CD14-positive monocyte (primary cell): ENCODE data around the gene NKX6-2. TPM values are rescaled to one million over a fixed set of nuclear protein-coding genes. Genes with fewer than 3 reads are reported as not detected.

Source experiments
- DNase-seq, 3 donors: peaks; one replicate each; pipeline ENCODE4 v3.0.0-alpha.2; 2011 to 2022
- H2AFZ ChIP-seq: 2 replicates; pipeline ENCODE4 v1.6.0; 2012; ENCODE audit warnings: mild to moderate bottlenecking, low read depth, low read length, inconsistent platforms; ENCODE audit not compliant: insufficient read depth, poor library complexity, severe bottlenecking
- H3K27ac ChIP-seq, 2 donors: 1 replicate in 1 of 2; 2 replicates in 1 of 2; pipeline ENCODE4 v1.5.1; 2012 to 2013; ENCODE audit warnings: low read length in 2 of 2, control low read depth in 1 of 2, inconsistent platforms in 1 of 2, low read depth in 1 of 2, mild to moderate bottlenecking in 1 of 2
- H3K27me3 ChIP-seq, 2 donors: one replicate each; pipeline versions ENCODE4 v1.6.0 to v1.6.1; 2011 to 2013; ENCODE audit warnings: low read length in 2 of 2; ENCODE audit not compliant: control insufficient read depth in 2 of 2, insufficient read depth in 2 of 2
- H3K36me3 ChIP-seq, 2 donors: replicated peaks in 1 of 2; 1 replicate in 1 of 2; 2 replicates in 1 of 2; pipeline versions ENCODE4 v1.5.1 to v1.6.1; 2012 to 2013; ENCODE audit warnings: low read length in 2 of 2, control low read depth in 1 of 2, inconsistent platforms in 1 of 2, mild to moderate bottlenecking in 1 of 2; ENCODE audit not compliant: insufficient read depth in 2 of 2, control insufficient read depth in 1 of 2
- H3K4me1 ChIP-seq, 2 donors: 1 replicate in 1 of 2; 2 replicates in 1 of 2; pipeline versions ENCODE4 v1.5.1 to v1.6.1; 2012 to 2013; ENCODE audit warnings: low read length in 2 of 2, control low read depth in 1 of 2, inconsistent platforms in 1 of 2, mild to moderate bottlenecking in 1 of 2, moderate library complexity in 1 of 2; ENCODE audit not compliant: insufficient read depth in 2 of 2, control insufficient read depth in 1 of 2
- H3K4me2 ChIP-seq: replicated peaks from 2 replicates; pipeline ENCODE3; 2012; ENCODE audit warnings: low read length, moderate library complexity, mild to moderate bottlenecking; ENCODE audit not compliant: poor library complexity, severe bottlenecking; ENCODE audit errors: extremely low read depth
- H3K4me3 ChIP-seq, 3 experiments: fragments of 200-600 bp in 1 of 3; sonication (generic) in 1 of 3; replicated peaks in 1 of 3; 1 replicate in 2 of 3; 2 replicates in 1 of 3; pipeline ENCODE4 v1.5.1; 2011 to 2013; ENCODE audit warnings: low read length in 3 of 3, mild to moderate bottlenecking in 3 of 3, control low read depth in 2 of 3, low read depth in 2 of 3, inconsistent platforms in 1 of 3, moderate library complexity in 1 of 3
- H3K79me2 ChIP-seq: 2 replicates; pipeline ENCODE4 v1.6.0; 2012; ENCODE audit warnings: mild to moderate bottlenecking, control low read depth, inconsistent platforms, low read length, moderate library complexity; ENCODE audit not compliant: insufficient read depth
- H3K9ac ChIP-seq: 2 replicates; pipeline ENCODE4 v1.6.0; 2017; ENCODE audit warnings: low read length, mild to moderate bottlenecking; ENCODE audit not compliant: insufficient read depth, poor library complexity, severe bottlenecking
- H3K9me3 ChIP-seq, 2 donors: replicated peaks in 1 of 2; 1 replicate in 1 of 2; 2 replicates in 1 of 2; pipeline versions ENCODE4 v1.5.1 to v1.6.1; 2012 to 2013; ENCODE audit warnings: low read length in 2 of 2, control low read depth in 1 of 2; ENCODE audit not compliant: control insufficient read depth in 1 of 2, insufficient read depth in 1 of 2
- H4K20me1 ChIP-seq: 2 replicates; pipeline ENCODE4 v1.6.0; 2012; ENCODE audit warnings: mild to moderate bottlenecking, low read length, control low read depth, moderate library complexity; ENCODE audit not compliant: insufficient read depth
- H3K27ac Mint-ChIP-seq, 7 donors: one replicate each; pipeline ENCODE4 v1.8.0; 2020; ENCODE audit warnings: mild to moderate bottlenecking in 7 of 7, mixed read lengths in 7 of 7, moderate library complexity in 6 of 7, inconsistent platforms in 2 of 7
- H3K27me3 Mint-ChIP-seq, 3 donors: one replicate each; pipeline ENCODE4 v1.8.0; 2021 to 2022; ENCODE audit warnings: low read depth in 3 of 3, mild to moderate bottlenecking in 3 of 3, mixed read lengths in 3 of 3, moderate library complexity in 3 of 3, inconsistent platforms in 1 of 3
- H3K36me3 Mint-ChIP-seq, 2 donors: one replicate each; pipeline ENCODE4 v1.8.0; 2020; ENCODE audit warnings: mixed read lengths in 2 of 2, inconsistent platforms in 1 of 2, mild to moderate bottlenecking in 1 of 2
- H3K4me1 Mint-ChIP-seq: one replicate; pipeline ENCODE4 v1.8.0; 2020; ENCODE audit warnings: mild to moderate bottlenecking, mixed read lengths
- H3K4me3 Mint-ChIP-seq, 2 donors: one replicate each; pipeline ENCODE4 v1.8.0; 2020; ENCODE audit warnings: mild to moderate bottlenecking in 2 of 2, mixed read lengths in 2 of 2, moderate library complexity in 1 of 2
- H3K9me3 Mint-ChIP-seq, 7 donors: one replicate each; pipeline ENCODE4 v1.8.0; 2020 to 2022; ENCODE audit warnings: mixed read lengths in 7 of 7, mild to moderate bottlenecking in 6 of 7, moderate library complexity in 6 of 7, inconsistent platforms in 2 of 7
- CTCF ChIP-seq: fragments of 200-600 bp; IDR thresholded peaks from one replicate; pipeline ENCODE4 v1.8.0; 2022; ENCODE audit warnings: antibody characterized with exemption, mild to moderate bottlenecking
- WGBS: methylation state at CpG from one replicate; pipeline ENCODE4 v1.1.5; 2013; ENCODE audit warnings: missing lambda C conversion rate; ENCODE audit not compliant: insufficient coverage; 5-methylcytosine and 5-hydroxymethylcytosine counted together
- intact Hi-C, 2 donors: fragments of 100-400 bp; cut with micrococcal nuclease; formaldehyde crosslinking; loops; one replicate each; pipeline versions ENCODE4 v1.15.0 to v1.15.1; 2023
- polyA plus RNA-seq, 3 donors: library from polyadenylated mRNA; depleted of rRNA in 1 of 3; unstranded in 2 of 3; stranded (reverse) in 1 of 3; fragments of 300-500 nt in 2 of 3; fragments of >200 nt in 1 of 3; fragmentation: Illumina TruSeq in 2 of 3; gene quantifications; 1 replicate in 2 of 3; 2 replicates in 1 of 3; pipeline ENCODE4 v1.2.3, GENCODE V29; 2012 to 2021

The NKX6-2 gene
- polyA plus RNA-seq, 3 donors, result not detected

GRCh38 chr10:132834311-132834761 lies 48.4 kb upstream of the NKX6-2 start:
- intact Hi-C loops, result no loop called here
- Histone ChIP-seq H3K79me2 (no peaks in the 10 kb centered on the region), H3K27me3 (no peaks in the 10 kb centered on the region), H3K4me3 (no peak overlapping the region), H3K4me1 (no peaks in the 10 kb centered on the region), H3K9ac (no peak overlapping the region), H3K4me2 (no peak overlapping the region), H2AFZ (no peak overlapping the region), H4K20me1 (no peaks in the 10 kb centered on the region), H3K27ac (no peak overlapping the region), H3K9me3 (peaks cover 0 to 5% of the 10 kb centered on the region in 2 donors), H3K36me3 (no peaks in the 10 kb centered on the region)
- 93% methylated on average over 18 of the region's 18 CpGs for WGBS
- no peak overlapping the region for H3K27ac Mint-ChIP-seq
- no peaks in the 10 kb centered on the region for H3K4me1 Mint-ChIP-seq
- H3K9me3 Mint-ChIP-seq, result peaks cover 0 to 3% (median 0%) of the 10 kb centered on the region in 7 donors
- H3K27me3 Mint-ChIP-seq, result peaks cover 6 to 12% (median 9%) of the 10 kb centered on the region in 3 donors
- no peak overlapping the region for H3K4me3 Mint-ChIP-seq
- no peak for DNase-seq
- H3K36me3 Mint-ChIP-seq, result no peaks in the 10 kb centered on the region
- TF ChIP-seq CTCF, result no peak

- WGBS, result 85% methylated on average over 24 of the region's 29 CpGs
- H3K9ac ChIP-seq, result no peak overlapping the region
- peaks cover 4 to 12% (median 9%) of the 10 kb centered on the region in 3 donors for H3K27me3 Mint-ChIP-seq
- H3K4me1 Mint-ChIP-seq, result no peaks in the 10 kb centered on the region
- H3K27ac Mint-ChIP-seq, result no peak overlapping the region
- H3K9me3 Mint-ChIP-seq, result peaks cover 0 to 3% (median 0%) of the 10 kb centered on the region in 7 donors
- no peak for TF ChIP-seq CTCF
- H3K27ac ChIP-seq, result no peak overlapping the region
- H3K4me3 Mint-ChIP-seq, result no peak overlapping the region
- H3K36me3 ChIP-seq, result no peaks in the 10 kb centered on the region
- H3K9me3 ChIP-seq, result peaks cover 0 to 5% of the 10 kb centered on the region in 2 donors
- no peaks in the 10 kb centered on the region for H4K20me1 ChIP-seq
- DNase-seq, result no peak
- H2AFZ ChIP-seq, result no peak overlapping the region
- intact Hi-C loops, result no loop called here
- H3K36me3 Mint-ChIP-seq, result no peaks in the 10 kb centered on the region
- no peak overlapping the region for H3K4me2 ChIP-seq
- H3K4me1 ChIP-seq, result no peaks in the 10 kb centered on the region
- no peaks in the 10 kb centered on the region for H3K27me3 ChIP-seq
- H3K79me2 ChIP-seq, result no peaks in the 10 kb centered on the region
- no peak overlapping the region for H3K4me3 ChIP-seq
These were observed 47.6 kb upstream of the NKX6-2 start for GRCh38 chr10:132833421-132834111.
